HCT116 (cell line): ENCODE results near the gene CTNNA1. TPM values are rescaled to one million over a fixed set of nuclear protein-coding genes. Genes with fewer than 3 reads are reported as not detected.

Source experiments
- ATAC-seq: fragments of 200-7000 bp; cut with Tn5 transposase; 2 replicates; pipeline ENCODE4 v1.9.1; 2020; ENCODE audit warnings: mild to moderate bottlenecking, moderate library complexity
- BruUV-seq: library from RNA; stranded (reverse); fragments of 400-500 nt; replicated peaks from 2 replicates; lab custom pipeline; 2021; lab: Mats Ljungman, UMichigan
- CTCF ChIA-PET: fragments of 300-600 bp; sonication (Branson Sonifier 250); formaldehyde crosslinking; loops from one replicate; lab custom pipeline; 2021; ENCODE audit warnings: antibody characterized with exemption; lab: Charles Lee
- POLR2A ChIA-PET: fragments of 300-600, 350-600 bp; sonication (Branson Sonifier 250); formaldehyde crosslinking; loops from one replicate; lab custom pipeline; 2021; ENCODE audit warnings: antibody characterized with exemption; lab: Charles Lee
- RAD21 ChIA-PET, 2 experiments: fragments of 300-600 bp; sonication (Branson Sonifier 250); formaldehyde crosslinking; loops; one replicate each; lab custom pipeline; 2023; ENCODE audit warnings: low total read pairs in 2 of 2; ENCODE audit not compliant: uncharacterized antibody in 2 of 2, unreplicated experiment in 2 of 2, low non-redundant PET in 1 of 2; lab: Charles Lee
- DNase-seq: peaks from one replicate; pipeline ENCODE4 v3.0.0-alpha.2; 2010; ENCODE audit warnings: low read depth, low spot score
- H2AFZ ChIP-seq: fragments of 200-600 bp; shearing (Covaris generic), sonication (generic); 2 replicates; pipeline ENCODE4 v1.6.1; 2017; ENCODE audit warnings: low read depth, mixed run types, mixed read lengths, antibody characterized with exemption, low read length; ENCODE audit not compliant: poor library complexity, severe bottlenecking
- H3K27ac ChIP-seq: 2 replicates; pipeline ENCODE4 v1.5.1; 2012; ENCODE audit warnings: low read depth, low read length
- H3K27me3 ChIP-seq: fragments of 200-600 bp; sonication (generic); 2 replicates; pipeline ENCODE4 v1.6.1; 2016; ENCODE audit warnings: mixed run types, low read length, mixed read lengths; ENCODE audit not compliant: insufficient read depth
- H3K36me3 ChIP-seq, 2 experiments: fragments of 200-500 bp in 1 of 2; fragments of 200-600 bp in 1 of 2; sonication (Bioruptor generic) in 1 of 2; sonication (generic) in 1 of 2; 2 replicates each; pipeline versions ENCODE4 v1.5.1 to v1.6.1; 2014 to 2016; ENCODE audit warnings: low read length in 2 of 2, inconsistent platforms in 1 of 2, mixed read lengths in 1 of 2, mixed run types in 1 of 2; ENCODE audit not compliant: insufficient read depth in 2 of 2, control insufficient read depth in 1 of 2
- H3K4me1 ChIP-seq, 2 experiments: fragments of 200-600 bp in 1 of 2; sonication (generic) in 1 of 2; 2 replicates each; pipeline versions ENCODE4 v1.5.1 to v1.6.1; 2012 to 2017; ENCODE audit warnings: low read length in 2 of 2, inconsistent platforms in 1 of 2, mild to moderate bottlenecking in 1 of 2, mixed read lengths in 1 of 2, mixed run types in 1 of 2, moderate library complexity in 1 of 2; ENCODE audit not compliant: insufficient read depth in 2 of 2, control insufficient read depth in 1 of 2
- H3K4me2 ChIP-seq: fragments of 200-600 bp; sonication (generic); 2 replicates; pipeline ENCODE4 v1.6.1; 2017; ENCODE audit warnings: mixed run types, low read length, mixed read lengths
- H3K4me3 ChIP-seq, 2 experiments: fragments of 200-600 bp in 1 of 2; sonication (generic) in 1 of 2; replicated peaks in 1 of 2; 2 replicates each; pipeline ENCODE4 v1.5.1; 2011 to 2016; ENCODE audit warnings: low read length in 2 of 2, control low read depth in 1 of 2, low read depth in 1 of 2, mild to moderate bottlenecking in 1 of 2, mixed read lengths in 1 of 2, mixed run types in 1 of 2
- H3K79me2 ChIP-seq: fragments of 200-600 bp; sonication (generic); 2 replicates; pipeline ENCODE4 v1.6.1; 2017; ENCODE audit warnings: mild to moderate bottlenecking, mixed run types, low read length, moderate library complexity, mixed read lengths; ENCODE audit not compliant: insufficient read depth
- H3K9ac ChIP-seq: fragments of 200-600 bp; sonication (generic); 2 replicates; pipeline ENCODE4 v1.6.1; 2016; ENCODE audit warnings: low read length, mixed read lengths
- H3K9me2 ChIP-seq: fragments of 200-600 bp; sonication (generic), shearing (Covaris generic); 2 replicates; pipeline ENCODE4 v1.6.1; 2017; ENCODE audit warnings: mixed run types, mild to moderate bottlenecking, moderate library complexity; ENCODE audit not compliant: insufficient read depth
- H3K9me3 ChIP-seq, 2 experiments: fragments of 200-500 bp in 1 of 2; fragments of 200-600 bp in 1 of 2; sonication (Bioruptor generic) in 1 of 2; sonication (generic) in 1 of 2; 2 replicates each; pipeline ENCODE4 v1.6.1; 2014 to 2017; ENCODE audit warnings: low read length in 2 of 2, mixed read lengths in 2 of 2, inconsistent platforms in 1 of 2, low read depth in 1 of 2, mild to moderate bottlenecking in 1 of 2, mixed run types in 1 of 2, moderate library complexity in 1 of 2; ENCODE audit not compliant: control insufficient read depth in 1 of 2, insufficient read depth in 1 of 2
- H4K20me1 ChIP-seq: fragments of 200-600 bp; sonication (generic), shearing (Covaris generic); 2 replicates; pipeline ENCODE4 v1.6.1; 2017; ENCODE audit warnings: mixed run types, mild to moderate bottlenecking, moderate library complexity; ENCODE audit not compliant: insufficient read depth
- EGR1 ChIP-seq: IDR thresholded peaks from 2 replicates; pipeline ENCODE4 v1.6.1; 2012; ENCODE audit warnings: low read depth
- EZH2 ChIP-seq: fragments of 200-600 bp; sonication (generic); IDR thresholded peaks from 2 replicates; pipeline ENCODE4 v1.6.1; 2017; ENCODE audit warnings: antibody characterized with exemption, mixed run types
- FOSL1 ChIP-seq: IDR thresholded peaks from 2 replicates; pipeline ENCODE4 v1.6.1; 2012; ENCODE audit warnings: low read depth
- POLR2A ChIP-seq: IDR thresholded peaks from 2 replicates; pipeline ENCODE4 v1.7.0; 2011; ENCODE audit warnings: borderline replicate concordance; ENCODE audit not compliant: insufficient read depth, insufficient read length; ENCODE audit errors: extremely low read depth
- SP1 ChIP-seq: IDR thresholded peaks from 2 replicates; pipeline ENCODE4 v1.6.1; 2012; ENCODE audit warnings: low read depth
- TCF7L2 ChIP-seq: IDR thresholded peaks from 2 replicates; pipeline ENCODE4 v1.7.0; 2011; ENCODE audit warnings: borderline replicate concordance, inconsistent platforms; ENCODE audit not compliant: insufficient read depth, insufficient read length; ENCODE audit errors: extremely low read depth
- ZFX ChIP-seq: fragments of 450-650 bp; IDR thresholded peaks from 2 replicates; pipeline ENCODE4 v1.6.1; 2017
- ZNF274 ChIP-seq: fragments of 200-500 bp; sonication (Bioruptor generic); IDR thresholded peaks from 2 replicates; pipeline ENCODE4 v1.6.1; 2014; ENCODE audit warnings: mild to moderate bottlenecking, low read depth, low read length, inconsistent platforms
- intact Hi-C: fragments of 100-400 bp; cut with micrococcal nuclease; formaldehyde crosslinking; loops from 2 replicates; pipeline ENCODE4 v1.10.0; 2022
- total RNA-seq: library from RNA; stranded (reverse); gene quantifications from one replicate; pipeline ENCODE4 v1.2.1, GENCODE V29; 2021; ENCODE audit not compliant: unreplicated experiment
- TF ChIP-seq, protein P1 (sequence below), 3 experiments: fragments of 200-600 bp in 1 of 3; sonication (generic) in 1 of 3; IDR thresholded peaks in 2 of 3; conservative IDR thresholded peaks in 1 of 3; 2 replicates each; pipeline ENCODE4 v1.5.1; 2012 to 2017; ENCODE audit warnings: low read depth in 2 of 3, low read length in 2 of 3, antibody characterized with exemption in 1 of 3, borderline replicate concordance in 1 of 3, control low read depth in 1 of 3, mild to moderate bottlenecking in 1 of 3, mixed read lengths in 1 of 3, mixed run types in 1 of 3, moderate library complexity in 1 of 3; ENCODE audit not compliant: insufficient read depth in 1 of 3
- TF ChIP-seq, protein P2 (sequence below): IDR thresholded peaks from 2 replicates; pipeline ENCODE4 v1.6.1; 2011; ENCODE audit warnings: mild to moderate bottlenecking, low read length, moderate library complexity; ENCODE audit not compliant: insufficient replicate concordance; ENCODE audit errors: extremely low read depth

Gene CTNNA1
- total RNA-seq, 1 experiment from 2014 or later = 313 TPM

DNA sequence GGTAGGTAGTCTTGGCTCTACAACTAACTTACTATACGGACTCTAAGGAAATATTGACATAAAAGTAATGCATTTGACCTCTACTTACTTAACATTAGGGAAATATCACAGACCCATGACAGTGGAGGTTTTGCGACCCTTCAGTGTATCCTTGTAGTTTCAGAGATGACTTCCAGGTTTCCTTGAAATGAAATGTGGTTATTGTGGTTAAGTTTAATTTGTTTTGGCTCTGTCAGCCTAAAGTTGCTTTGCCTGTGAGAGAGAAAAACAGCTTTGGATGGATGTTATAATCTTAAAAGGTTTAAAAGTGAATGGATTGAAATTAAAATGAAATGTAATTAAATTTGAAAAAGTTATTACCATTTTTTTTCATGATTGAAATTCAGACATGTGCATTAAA is 79.0 kb downstream of the CTNNA1 start:
- ChIA-PET RAD21 (no interaction called here), CTCF (no interaction called here)
- 0 out of 2 replicates have a peak, but pooled peaks cover 6% of the 10 kb centered on the region for H4K20me1 ChIP-seq

DNA sequence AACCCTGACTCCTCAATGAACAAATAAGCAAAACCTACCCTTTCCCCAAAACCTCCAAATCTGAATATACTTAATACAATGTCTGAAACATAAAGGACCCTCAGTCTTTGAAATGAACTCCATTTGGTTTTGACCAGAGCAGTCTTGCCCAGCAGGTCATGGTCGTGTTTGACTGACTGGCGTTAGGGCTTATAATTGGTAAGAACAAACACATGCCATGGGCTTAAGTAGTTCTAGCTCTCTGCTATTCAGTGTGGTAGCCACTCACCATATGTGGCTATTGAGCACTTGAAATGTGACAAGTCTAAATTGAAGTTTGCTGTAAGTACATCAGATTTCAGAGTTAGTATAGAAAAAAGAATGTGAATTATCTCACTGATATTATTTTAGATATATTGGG is 79.9 kb downstream of the CTNNA1 start:
- H3K79me2 ChIP-seq = peaks cover 76% of the 10 kb centered on the region
- intact Hi-C loops = no loop called here
- 0 out of 2 replicates have a peak, but pooled peaks cover 6% of the 10 kb centered on the region for H4K20me1 ChIP-seq
- no TSS peak for BruUV-seq
- H3K36me3 ChIP-seq = peaks cover 6 to 9% of the 10 kb centered on the region in 2 experiments; a peak in 2 of 4 replicates
- H3K27ac ChIP-seq = no peak overlapping the region
- RAD21 ChIA-PET = no interaction called here
- no peak overlapping the region for H3K9ac ChIP-seq
- DNase-seq (no peak), ATAC-seq (no peak)
- H3K27me3 ChIP-seq = no peaks in the 10 kb centered on the region
- no peak overlapping the region for H2AFZ ChIP-seq
- no peak overlapping the region for H3K4me2 ChIP-seq
- H3K9me2 ChIP-seq = no peaks in the 10 kb centered on the region
- CTCF ChIA-PET = no interaction called here
- no peak overlapping the region for H3K4me3 ChIP-seq
- no peak for TF ChIP-seq ZNF274
- no peak for TF ChIP-seq SP1
- TF ChIP-seq FOSL1 = no peak
- TF ChIP-seq EZH2 = no peak
- TF ChIP-seq, protein P1, sequence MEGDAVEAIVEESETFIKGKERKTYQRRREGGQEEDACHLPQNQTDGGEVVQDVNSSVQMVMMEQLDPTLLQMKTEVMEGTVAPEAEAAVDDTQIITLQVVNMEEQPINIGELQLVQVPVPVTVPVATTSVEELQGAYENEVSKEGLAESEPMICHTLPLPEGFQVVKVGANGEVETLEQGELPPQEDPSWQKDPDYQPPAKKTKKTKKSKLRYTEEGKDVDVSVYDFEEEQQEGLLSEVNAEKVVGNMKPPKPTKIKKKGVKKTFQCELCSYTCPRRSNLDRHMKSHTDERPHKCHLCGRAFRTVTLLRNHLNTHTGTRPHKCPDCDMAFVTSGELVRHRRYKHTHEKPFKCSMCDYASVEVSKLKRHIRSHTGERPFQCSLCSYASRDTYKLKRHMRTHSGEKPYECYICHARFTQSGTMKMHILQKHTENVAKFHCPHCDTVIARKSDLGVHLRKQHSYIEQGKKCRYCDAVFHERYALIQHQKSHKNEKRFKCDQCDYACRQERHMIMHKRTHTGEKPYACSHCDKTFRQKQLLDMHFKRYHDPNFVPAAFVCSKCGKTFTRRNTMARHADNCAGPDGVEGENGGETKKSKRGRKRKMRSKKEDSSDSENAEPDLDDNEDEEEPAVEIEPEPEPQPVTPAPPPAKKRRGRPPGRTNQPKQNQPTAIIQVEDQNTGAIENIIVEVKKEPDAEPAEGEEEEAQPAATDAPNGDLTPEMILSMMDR (IDR thresholded peaks at IDR 0.05 in 2 of 3, conservative IDR thresholded peaks at IDR 0.05 in 1 of 3; ENCODE audit: borderline replicate concordance in 1 of 3, insufficient read depth in 1 of 3, low read depth in 2 of 3, low read length in 2 of 3) = no peak
- no peaks in the 10 kb centered on the region; a peak in 1 of 4 replicates for H3K9me3 ChIP-seq
- POLR2A ChIA-PET = no interaction called here
- H3K4me1 ChIP-seq = no peaks in the 10 kb centered on the region

More for the DNA sequence above, 79.0 kb downstream of the CTNNA1 start:
- Histone ChIP-seq H3K9me2 (no peaks in the 10 kb centered on the region), H3K4me2 (no peak overlapping the region), H3K27me3 (no peaks in the 10 kb centered on the region), H3K27ac (no peak overlapping the region), H3K4me1 (no peaks in the 10 kb centered on the region), H2AFZ (no peak overlapping the region), H3K9ac (no peak overlapping the region), H3K4me3 (no peak overlapping the region), H3K36me3 (peaks cover 13 to 14% of the 10 kb centered on the region in 2 experiments; a peak in 3 of 4 replicates), H3K9me3 (no peaks in the 10 kb centered on the region; a peak in 1 of 4 replicates), H3K79me2 (peaks cover 69% of the 10 kb centered on the region)
- BruUV-seq = no TSS peak
- no peak for ATAC-seq
- POLR2A ChIA-PET = no interaction called here
- DNase-seq = no peak
- intact Hi-C loops = no loop called here
- TF ChIP-seq ZFX = no peak
- no peak for TF ChIP-seq TCF7L2
- TF ChIP-seq EGR1 = no peak
- TF ChIP-seq, protein P2, sequence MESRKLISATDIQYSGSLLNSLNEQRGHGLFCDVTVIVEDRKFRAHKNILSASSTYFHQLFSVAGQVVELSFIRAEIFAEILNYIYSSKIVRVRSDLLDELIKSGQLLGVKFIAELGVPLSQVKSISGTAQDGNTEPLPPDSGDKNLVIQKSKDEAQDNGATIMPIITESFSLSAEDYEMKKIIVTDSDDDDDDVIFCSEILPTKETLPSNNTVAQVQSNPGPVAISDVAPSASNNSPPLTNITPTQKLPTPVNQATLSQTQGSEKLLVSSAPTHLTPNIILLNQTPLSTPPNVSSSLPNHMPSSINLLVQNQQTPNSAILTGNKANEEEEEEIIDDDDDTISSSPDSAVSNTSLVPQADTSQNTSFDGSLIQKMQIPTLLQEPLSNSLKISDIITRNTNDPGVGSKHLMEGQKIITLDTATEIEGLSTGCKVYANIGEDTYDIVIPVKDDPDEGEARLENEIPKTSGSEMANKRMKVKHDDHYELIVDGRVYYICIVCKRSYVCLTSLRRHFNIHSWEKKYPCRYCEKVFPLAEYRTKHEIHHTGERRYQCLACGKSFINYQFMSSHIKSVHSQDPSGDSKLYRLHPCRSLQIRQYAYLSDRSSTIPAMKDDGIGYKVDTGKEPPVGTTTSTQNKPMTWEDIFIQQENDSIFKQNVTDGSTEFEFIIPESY = no peak
- TF ChIP-seq SP1 = no peak
- TF ChIP-seq POLR2A = no peak
- TF ChIP-seq FOSL1 = no peak
